A673 (cell line): Measurements from ENCODE around the gene ADAMTSL3.

ENCODE experiments used
- EZH2 ChIP-seq: fragments of 200-600 bp; sonication (generic); IDR thresholded peaks from 2 replicates; pipeline ENCODE4 v1.6.1; 2017; ENCODE audit warnings: borderline replicate concordance, low read depth, mild to moderate bottlenecking, mixed read lengths, antibody characterized with exemption, low read length; ENCODE audit not compliant: poor library complexity, severe bottlenecking
- TF ChIP-seq, protein P1 (sequence below): fragments of 300-800, 200-600 bp; sonication (generic); conservative IDR thresholded peaks from 2 replicates; pipeline ENCODE4 v1.5.1; 2017; ENCODE audit warnings: low read depth, mild to moderate bottlenecking, antibody characterized with exemption, low read length, moderate library complexity, mixed read lengths

- TF ChIP-seq EZH2 = no peak
- TF ChIP-seq, protein P1, sequence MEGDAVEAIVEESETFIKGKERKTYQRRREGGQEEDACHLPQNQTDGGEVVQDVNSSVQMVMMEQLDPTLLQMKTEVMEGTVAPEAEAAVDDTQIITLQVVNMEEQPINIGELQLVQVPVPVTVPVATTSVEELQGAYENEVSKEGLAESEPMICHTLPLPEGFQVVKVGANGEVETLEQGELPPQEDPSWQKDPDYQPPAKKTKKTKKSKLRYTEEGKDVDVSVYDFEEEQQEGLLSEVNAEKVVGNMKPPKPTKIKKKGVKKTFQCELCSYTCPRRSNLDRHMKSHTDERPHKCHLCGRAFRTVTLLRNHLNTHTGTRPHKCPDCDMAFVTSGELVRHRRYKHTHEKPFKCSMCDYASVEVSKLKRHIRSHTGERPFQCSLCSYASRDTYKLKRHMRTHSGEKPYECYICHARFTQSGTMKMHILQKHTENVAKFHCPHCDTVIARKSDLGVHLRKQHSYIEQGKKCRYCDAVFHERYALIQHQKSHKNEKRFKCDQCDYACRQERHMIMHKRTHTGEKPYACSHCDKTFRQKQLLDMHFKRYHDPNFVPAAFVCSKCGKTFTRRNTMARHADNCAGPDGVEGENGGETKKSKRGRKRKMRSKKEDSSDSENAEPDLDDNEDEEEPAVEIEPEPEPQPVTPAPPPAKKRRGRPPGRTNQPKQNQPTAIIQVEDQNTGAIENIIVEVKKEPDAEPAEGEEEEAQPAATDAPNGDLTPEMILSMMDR = no peak
Measured at GRCh38 chr15:84033793-84034553, 380.1 kb downstream of the ADAMTSL3 start.
